HG03025 (cell line): ENCODE results near the gene SHLD2.
"Not testable (repeated sequence)": the region's sequence is repeated elsewhere in the genome, so short reads cannot be mapped to it uniquely, and the experiment has no call there.

Experiments used
- ATAC-seq: cut with Tn5 transposase; IDR thresholded peaks from one replicate; pipeline ENCODE4 v1.9.1; 2021; ENCODE audit warnings: mild to moderate bottlenecking, moderate library complexity; ENCODE audit not compliant: unreplicated experiment, low FRiP score

Gene SHLD2

GRCh38 chr10:87142230-87143108 is 47.5 kb downstream of the SHLD2 start:
- ATAC-seq = not testable (repeated sequence)

GRCh38 chr10:87143109-87143418 is 48.1 kb downstream of the SHLD2 start:
- not testable (repeated sequence) for ATAC-seq

GRCh38 chr10:87145598-87145997 is 50.6 kb downstream of the SHLD2 start:
- ATAC-seq = not testable (repeated sequence)

- ATAC-seq = not testable (repeated sequence)
Observed at GRCh38 chr10:87149020-87149609, 54.1 kb downstream of the SHLD2 start.

- not testable (repeated sequence) for ATAC-seq
Observed at GRCh38 chr10:87151516-87151915, 56.5 kb downstream of the SHLD2 start.

GRCh38 chr10:87156841-87157240 is 61.8 kb downstream of the SHLD2 start:
- not testable (repeated sequence) for ATAC-seq

- not testable (repeated sequence) for ATAC-seq
Observed at GRCh38 chr10:87157821-87158220, 62.8 kb downstream of the SHLD2 start.

- not testable (repeated sequence) for ATAC-seq
Observed at GRCh38 chr10:87162703-87163293, 67.8 kb downstream of the SHLD2 start.

- not testable (repeated sequence) for ATAC-seq
Observed at GRCh38 chr10:87163414-87163813, 68.4 kb downstream of the SHLD2 start.

- ATAC-seq = not testable (repeated sequence)
Observed at GRCh38 chr10:87169857-87170256, 74.9 kb downstream of the SHLD2 start.

GRCh38 chr10:87170705-87171104 is 75.7 kb downstream of the SHLD2 start:
- ATAC-seq = not testable (repeated sequence)

GRCh38 chr10:87171670-87172069 is 76.7 kb downstream of the SHLD2 start:
- not testable (repeated sequence) for ATAC-seq

- ATAC-seq = not testable (repeated sequence)
Observed at GRCh38 chr10:87172178-87172577, 77.2 kb downstream of the SHLD2 start.

GRCh38 chr10:87177587-87177986 is 82.6 kb downstream of the SHLD2 start:
- not testable (repeated sequence) for ATAC-seq

- ATAC-seq = not testable (repeated sequence)
Observed at GRCh38 chr10:87184421-87184820, 89.4 kb downstream of the SHLD2 start.

- ATAC-seq = not testable (repeated sequence)
Observed at GRCh38 chr10:87186016-87186415, 91.0 kb downstream of the SHLD2 start.

GRCh38 chr10:87187573-87187972 is 92.6 kb downstream of the SHLD2 start:
- not testable (repeated sequence) for ATAC-seq

GRCh38 chr10:87191841-87192240 is 96.8 kb downstream of the SHLD2 start:
- not testable (repeated sequence) for ATAC-seq

GRCh38 chr10:87200924-87201323 is 105.9 kb downstream of the SHLD2 start:
- ATAC-seq = not testable (repeated sequence)

GRCh38 chr10:87204801-87205200 is 109.8 kb downstream of the SHLD2 start:
- not testable (repeated sequence) for ATAC-seq

- not testable (repeated sequence) for ATAC-seq
Observed at GRCh38 chr10:87206922-87207321, 111.9 kb downstream of the SHLD2 start.
